Loucy (cell line): ENCODE data around the gene DHRS7B.

Experiments
- H2AFZ ChIP-seq: fragments of 200-600 bp; sonication (generic); 2 replicates; pipeline ENCODE4 v1.6.0; 2016; ENCODE audit warnings: antibody characterized with exemption, mild to moderate bottlenecking, low read length, moderate library complexity
- H3F3A ChIP-seq: fragments of 200-600 bp; 2 replicates; pipeline ENCODE4 v1.6.0; 2016; ENCODE audit warnings: antibody characterized with exemption, low read depth, mild to moderate bottlenecking
- H3K27me3 ChIP-seq: fragments of 200-600 bp; sonication (generic); 2 replicates; pipeline ENCODE4 v1.6.1; 2014; ENCODE audit warnings: low read length, mild to moderate bottlenecking; ENCODE audit not compliant: insufficient read depth, poor library complexity, severe bottlenecking
- H3K36me3 ChIP-seq: fragments of 200-600 bp; sonication (generic); 2 replicates; pipeline ENCODE4 v1.6.1; 2016; ENCODE audit warnings: low read length; ENCODE audit not compliant: insufficient read depth
- H3K4me1 ChIP-seq: fragments of 200-600 bp; sonication (generic); 2 replicates; pipeline ENCODE4 v1.5.1; 2014; ENCODE audit warnings: low read length, mild to moderate bottlenecking; ENCODE audit not compliant: insufficient read depth, poor library complexity, severe bottlenecking
- H3K4me2 ChIP-seq: fragments of 200-600 bp; sonication (generic); 2 replicates; pipeline ENCODE4 v1.6.0; 2014; ENCODE audit warnings: antibody characterized with exemption, low read length, low read depth, mild to moderate bottlenecking; ENCODE audit not compliant: poor library complexity, severe bottlenecking
- H3K4me3 ChIP-seq: fragments of 200-600 bp; sonication (generic); 2 replicates; pipeline ENCODE4 v1.5.1; 2014; ENCODE audit warnings: low read length, mild to moderate bottlenecking, mixed read lengths; ENCODE audit not compliant: poor library complexity, severe bottlenecking
- H3K79me2 ChIP-seq: fragments of 200-600 bp; sonication (generic); 2 replicates; pipeline ENCODE4 v1.6.1; 2014; ENCODE audit warnings: low read length; ENCODE audit not compliant: insufficient read depth
- H3K9ac ChIP-seq: fragments of 200-600 bp; sonication (generic); 2 replicates; pipeline ENCODE4 v1.6.0; 2014; ENCODE audit warnings: mild to moderate bottlenecking, low read depth, low read length, moderate library complexity; ENCODE audit not compliant: poor library complexity, severe bottlenecking
- H3K9me2 ChIP-seq: fragments of 200-600 bp; sonication (generic); replicated peaks from 2 replicates; pipeline ENCODE4 v1.6.1; 2016; ENCODE audit warnings: low read depth, low read length, mixed read lengths
- H3K9me3 ChIP-seq: fragments of 200-600 bp; sonication (generic); 2 replicates; pipeline ENCODE4 v1.6.1; 2014; ENCODE audit warnings: mild to moderate bottlenecking, antibody characterized with exemption, low read length, low read depth; ENCODE audit not compliant: insufficient read depth
- H4K20me1 ChIP-seq: fragments of 200-600 bp; sonication (generic); 2 replicates; pipeline ENCODE4 v1.6.0; 2014; ENCODE audit warnings: antibody characterized with exemption, low read length, mild to moderate bottlenecking; ENCODE audit not compliant: insufficient read depth, poor library complexity, severe bottlenecking
- CTCF ChIP-seq: fragments of 200-600 bp; sonication (generic); conservative IDR thresholded peaks from 2 replicates; pipeline ENCODE4 v1.5.1; 2014; ENCODE audit warnings: mild to moderate bottlenecking, antibody characterized with exemption, low read length
- EZH2phosphoT487 ChIP-seq: fragments of 200-600 bp; IDR thresholded peaks from 2 replicates; pipeline ENCODE4 v1.6.1; 2018; ENCODE audit warnings: antibody characterized with exemption, mild to moderate bottlenecking, moderate library complexity, borderline replicate concordance

DHRS7B gene

DNA sequence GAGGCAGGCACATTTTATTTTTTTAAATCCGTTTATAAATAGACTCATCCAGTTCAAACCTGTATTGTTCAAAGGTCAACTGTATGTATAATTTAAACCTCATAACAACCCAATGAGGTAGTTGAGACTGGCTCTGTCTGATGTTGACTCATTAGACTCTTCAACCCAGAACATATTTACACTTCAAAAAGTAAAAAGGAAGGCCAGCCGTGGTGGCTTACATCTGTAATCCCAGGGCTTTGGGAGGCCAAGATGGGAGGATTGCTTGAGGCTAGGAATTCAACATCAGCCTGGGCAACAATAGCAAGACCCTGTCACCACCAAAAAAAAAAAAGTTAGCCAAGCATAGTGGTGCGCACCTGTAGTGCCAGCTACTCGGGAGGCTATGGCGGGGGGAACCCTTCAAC, 32.5 kb upstream of the DHRS7B start:
- Histone ChIP-seq H2AFZ (no peak overlapping the region), H3K4me2 (no peak overlapping the region), H3K36me3 (no peaks in the 10 kb centered on the region), H4K20me1 (no peaks in the 10 kb centered on the region), H3K79me2 (no peaks in the 10 kb centered on the region), H3K4me1 (peaks cover 6% of the 10 kb centered on the region), H3K9me3 (no peaks in the 10 kb centered on the region), H3K27me3 (no peaks in the 10 kb centered on the region), H3K4me3 (no peak overlapping the region), H3K9me2 (no peaks in the 10 kb centered on the region), H3K9ac (no peak overlapping the region), H3F3A (no peaks in the 10 kb centered on the region)
- TF ChIP-seq CTCF (no peak), EZH2phosphoT487 (no peak)

DNA sequence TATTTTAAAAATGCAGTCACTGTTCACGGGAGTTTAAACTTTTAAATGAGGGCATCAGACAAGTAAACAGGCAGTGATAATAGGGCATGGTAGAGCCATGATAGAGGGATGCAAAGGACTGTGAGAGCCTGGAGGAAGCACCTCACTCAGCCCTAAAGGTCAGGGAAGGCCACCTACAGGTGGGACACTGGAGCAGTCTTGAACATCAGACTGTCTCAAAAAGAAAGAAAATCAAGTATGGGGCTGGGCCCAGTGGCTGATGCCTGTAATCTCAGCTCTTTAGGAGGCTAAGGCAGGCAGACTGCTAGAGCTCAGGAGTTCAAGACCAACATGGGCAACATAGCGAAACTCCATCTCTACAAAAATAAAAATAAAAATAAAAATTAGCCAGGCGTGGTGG, 31.0 kb upstream of the DHRS7B start:
- H3K27me3 ChIP-seq, result no peaks in the 10 kb centered on the region
- TF ChIP-seq EZH2phosphoT487 (no peak), CTCF (peak; percentile 33)
- no peak overlapping the region for H3K4me3 ChIP-seq
- no peaks in the 10 kb centered on the region for H3K9me2 ChIP-seq
- H3K4me1 ChIP-seq, result peaks cover 6% of the 10 kb centered on the region
- H3K4me2 ChIP-seq, result no peak overlapping the region
- no peaks in the 10 kb centered on the region for H3K9me3 ChIP-seq
- H4K20me1 ChIP-seq, result no peaks in the 10 kb centered on the region
- no peak overlapping the region for H2AFZ ChIP-seq
- H3K79me2 ChIP-seq, result no peaks in the 10 kb centered on the region
- no peaks in the 10 kb centered on the region for H3K36me3 ChIP-seq
- H3K9ac ChIP-seq, result no peak overlapping the region
- no peaks in the 10 kb centered on the region for H3F3A ChIP-seq

DNA sequence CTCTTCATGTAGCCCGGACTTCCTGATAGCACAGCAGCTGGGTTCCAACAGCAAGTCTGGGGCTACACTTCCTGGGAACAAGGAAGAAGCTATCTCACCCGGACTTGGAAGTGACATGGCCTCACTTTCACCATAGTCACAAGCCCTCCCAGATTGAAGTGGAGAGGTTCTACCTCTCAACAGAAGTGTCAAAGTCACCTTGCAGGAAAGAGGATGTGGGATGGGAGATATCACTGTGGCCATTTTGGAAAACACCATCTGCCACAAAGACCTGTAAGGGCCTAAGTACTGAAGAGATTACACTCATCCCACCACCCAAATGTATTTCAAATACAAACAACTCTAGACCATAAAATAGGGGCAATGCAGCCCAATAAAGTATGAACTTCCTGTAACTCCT, 29.9 kb upstream of the DHRS7B start:
- H3K9me3 ChIP-seq, result no peaks in the 10 kb centered on the region
- TF ChIP-seq CTCF, result no peak
- no peak for TF ChIP-seq EZH2phosphoT487
- no peak overlapping the region for H3K4me3 ChIP-seq
- no peaks in the 10 kb centered on the region for H3K27me3 ChIP-seq
- H3K4me1 ChIP-seq, result peaks cover 6% of the 10 kb centered on the region
- no peaks in the 10 kb centered on the region for H3K79me2 ChIP-seq
- no peaks in the 10 kb centered on the region for H3K36me3 ChIP-seq
- no peaks in the 10 kb centered on the region for H3K9me2 ChIP-seq
- no peak overlapping the region for H3K9ac ChIP-seq
- no peaks in the 10 kb centered on the region for H4K20me1 ChIP-seq
- no peaks in the 10 kb centered on the region for H3F3A ChIP-seq
- H2AFZ ChIP-seq, result no peak overlapping the region
- no peak overlapping the region for H3K4me2 ChIP-seq
